Esophagus (tissue), 2 donors: ENCODE measurements around the gene MNT. TPM values are rescaled to one million over a fixed set of nuclear protein-coding genes. Genes with fewer than 3 reads are reported as not detected.

Source experiments
- H3K27ac ChIP-seq, 2 donors: one replicate each; pipeline ENCODE4 v1.5.1; 2013; ENCODE audit warnings: low read depth in 2 of 2, mild to moderate bottlenecking in 2 of 2, inconsistent platforms in 1 of 2, low read length in 1 of 2, moderate library complexity in 1 of 2
- H3K27me3 ChIP-seq, 2 donors: one replicate each; pipeline ENCODE4 v1.6.1; 2013; ENCODE audit warnings: low read length in 2 of 2, control low read depth in 1 of 2, mild to moderate bottlenecking in 1 of 2; ENCODE audit not compliant: insufficient read depth in 2 of 2, control insufficient read depth in 1 of 2
- H3K36me3 ChIP-seq, 2 donors: one replicate each; pipeline ENCODE4 v1.6.1; 2013; ENCODE audit warnings: low read length in 1 of 2; ENCODE audit not compliant: control insufficient read depth in 2 of 2, insufficient read depth in 2 of 2
- H3K4me1 ChIP-seq, 2 donors: one replicate each; pipeline ENCODE4 v1.6.1; 2013; ENCODE audit warnings: low read length in 1 of 2; ENCODE audit not compliant: control insufficient read depth in 2 of 2, insufficient read depth in 2 of 2
- H3K4me3 ChIP-seq, 2 donors: one replicate each; pipeline ENCODE4 v1.5.1; 2013; ENCODE audit warnings: low read length in 2 of 2, mild to moderate bottlenecking in 2 of 2, low read depth in 1 of 2, moderate library complexity in 1 of 2
- H3K9me3 ChIP-seq, 2 donors: one replicate each; pipeline ENCODE4 v1.6.1; 2013; ENCODE audit warnings: mild to moderate bottlenecking in 2 of 2, low read depth in 1 of 2, low read length in 1 of 2, moderate library complexity in 1 of 2; ENCODE audit not compliant: control insufficient read depth in 2 of 2, insufficient read depth in 1 of 2
- WGBS, 2 donors: extraction: QIAGEN DNeasy Blood & Tissue Kit; methylation state at CpG; one replicate each; pipeline ENCODE4 v1.1.7; 2013; 5-methylcytosine and 5-hydroxymethylcytosine counted together
- polyA plus RNA-seq, 2 donors: library from polyadenylated mRNA; stranded (reverse); fragments of 200-250 nt; gene quantifications; one replicate each; pipeline ENCODE4 v1.2.3, GENCODE V29; 2013
- donor health status: healthy with polysubstance abuse.
- donor health status: Bipolar disorder and iron deficiency.

Gene MNT
- polyA plus RNA-seq, 2 donors, result 9.9 to 14.6 TPM

DNA sequence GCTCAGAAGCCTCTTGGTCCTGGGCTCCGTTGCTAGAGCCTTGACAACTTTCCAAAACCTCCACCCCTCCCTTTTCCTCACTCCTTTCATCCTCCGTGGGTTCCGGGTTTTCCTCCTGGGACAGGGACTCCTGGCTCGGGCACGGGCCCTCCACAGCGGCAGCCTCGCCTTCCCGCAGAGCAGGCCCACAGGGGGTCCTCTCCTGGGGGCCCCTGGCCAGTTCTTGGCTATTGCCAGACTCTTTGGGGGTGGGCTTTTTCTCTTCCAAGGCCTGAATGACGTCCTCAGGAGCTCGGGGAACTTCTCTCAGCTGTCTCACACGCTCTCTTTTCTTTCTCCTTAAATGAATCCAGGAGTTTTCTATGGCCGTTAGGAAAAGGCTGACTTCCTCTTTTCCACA, 19.3 kb upstream of the MNT start:
- Histone ChIP-seq H3K4me1 (no peaks in the 10 kb centered on the region), H3K27me3 (no peaks in the 10 kb centered on the region), H3K4me3 (no peak overlapping the region), H3K9me3 (no peaks in the 10 kb centered on the region), H3K27ac (no peak overlapping the region), H3K36me3 (peaks cover 3 to 12% of the 10 kb centered on the region in 2 donors)
- WGBS, 2 donors, result 73 to 81% methylated on average over 12 of the region's 12 CpGs

DNA sequence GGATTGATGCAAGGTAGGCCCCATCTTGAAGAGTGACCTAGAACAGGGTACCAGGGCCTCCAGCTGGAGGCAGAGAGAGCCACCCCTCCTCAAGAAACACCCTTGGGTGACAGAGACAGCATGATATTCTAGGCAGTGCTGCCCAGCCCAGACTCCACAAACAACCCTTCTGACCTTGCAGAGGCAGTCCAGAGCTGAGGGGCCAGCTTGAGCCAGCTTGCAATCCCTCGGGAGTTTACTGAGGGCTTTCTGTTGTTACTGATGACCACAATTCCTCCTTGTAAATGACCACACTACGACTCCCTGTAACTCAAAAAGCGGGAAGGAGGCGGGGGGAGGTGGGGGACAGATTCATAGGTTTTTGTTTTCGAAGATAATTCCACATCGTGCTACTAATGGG, 18.6 kb upstream of the MNT start:
- peak overlapping the region in 1 of 2 donors; percentile 13 for H3K27ac ChIP-seq
- no peaks in the 10 kb centered on the region for H3K27me3 ChIP-seq
- H3K4me1 ChIP-seq, result no peaks in the 10 kb centered on the region
- H3K36me3 ChIP-seq, result peaks cover 3 to 12% of the 10 kb centered on the region in 2 donors
- no peak overlapping the region for H3K4me3 ChIP-seq
- H3K9me3 ChIP-seq, result no peaks in the 10 kb centered on the region
- 88% methylated on average over 6 of the region's 6 CpGs for WGBS, 2 donors

DNA sequence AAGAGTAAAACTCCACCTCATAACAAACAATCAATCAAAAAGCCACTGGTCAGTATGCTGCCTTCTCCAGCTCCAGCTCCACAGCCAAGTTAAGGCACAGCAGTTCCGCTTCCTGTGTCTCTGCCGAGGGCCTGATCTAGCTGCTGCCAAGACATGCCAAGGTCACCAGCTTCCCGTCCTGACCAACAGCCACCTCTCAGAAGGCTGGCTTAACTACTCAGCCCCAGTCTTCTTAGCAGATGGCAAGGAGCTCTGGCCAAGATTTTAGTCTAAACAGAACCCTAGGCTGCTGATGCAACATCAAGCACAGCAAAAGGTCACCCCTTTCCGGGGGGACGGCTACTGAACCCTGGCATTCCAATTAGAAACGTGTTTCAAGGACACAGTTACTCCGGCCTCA, 17.7 kb upstream of the MNT start:
- 56 to 69% methylated on average over 7 of the region's 7 CpGs for WGBS, 2 donors
- peak overlapping the region; percentile 26 to 77 for H3K27ac ChIP-seq
- no peaks in the 10 kb centered on the region for H3K27me3 ChIP-seq

DNA sequence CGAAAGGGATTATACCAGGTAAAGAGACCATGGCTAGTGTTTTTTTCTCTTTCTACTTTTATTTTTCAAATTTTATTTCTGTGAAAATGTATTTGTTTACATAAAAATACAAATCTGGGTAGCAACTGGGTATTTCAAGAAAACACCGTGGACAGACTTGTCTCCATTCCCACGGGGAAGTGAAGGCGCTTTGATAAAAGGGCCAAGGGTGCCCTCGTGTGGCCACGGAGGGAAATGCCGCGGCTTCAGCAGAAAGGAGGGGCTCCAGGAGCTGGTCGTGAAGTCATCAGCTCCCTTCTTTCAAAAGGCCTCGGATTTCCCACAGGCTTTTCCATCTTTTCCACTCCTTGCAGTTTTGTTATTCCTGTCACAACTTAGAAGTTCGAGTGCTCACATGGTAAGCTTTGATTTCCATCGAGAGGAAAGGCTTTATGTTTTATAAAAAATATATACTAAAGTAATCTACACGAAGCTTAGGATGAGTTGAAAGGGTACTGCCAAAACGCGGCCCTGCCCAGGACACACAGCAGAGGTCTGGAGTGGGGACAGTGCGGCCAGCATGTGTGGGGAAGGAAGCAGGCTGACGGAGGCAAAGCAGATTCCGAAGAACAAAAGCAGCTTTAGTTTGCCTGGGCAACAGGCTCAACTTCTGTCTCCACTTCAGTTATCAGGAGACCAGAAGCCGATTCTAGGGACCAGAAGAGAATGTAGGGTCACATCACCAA, 15.3 kb upstream of the MNT start:
- H3K9me3 ChIP-seq, result no peaks in the 10 kb centered on the region
- WGBS, 2 donors, result 27 to 29% methylated on average over 19 of the region's 19 CpGs
- no peaks in the 10 kb centered on the region for H3K27me3 ChIP-seq
- no peak overlapping the region for H3K4me3 ChIP-seq
- peaks cover 3 to 12% of the 10 kb centered on the region in 2 donors for H3K36me3 ChIP-seq
- peak overlapping the region in 1 of 2 donors; percentile 27 for H3K27ac ChIP-seq
- H3K4me1 ChIP-seq, result no peaks in the 10 kb centered on the region

More for the DNA sequence above, 17.7 kb upstream of the MNT start:
- peaks cover 3 to 12% of the 10 kb centered on the region in 2 donors for H3K36me3 ChIP-seq
- H3K4me1 ChIP-seq, result no peaks in the 10 kb centered on the region
- no peak overlapping the region for H3K4me3 ChIP-seq
- H3K9me3 ChIP-seq, result no peaks in the 10 kb centered on the region

DNA sequence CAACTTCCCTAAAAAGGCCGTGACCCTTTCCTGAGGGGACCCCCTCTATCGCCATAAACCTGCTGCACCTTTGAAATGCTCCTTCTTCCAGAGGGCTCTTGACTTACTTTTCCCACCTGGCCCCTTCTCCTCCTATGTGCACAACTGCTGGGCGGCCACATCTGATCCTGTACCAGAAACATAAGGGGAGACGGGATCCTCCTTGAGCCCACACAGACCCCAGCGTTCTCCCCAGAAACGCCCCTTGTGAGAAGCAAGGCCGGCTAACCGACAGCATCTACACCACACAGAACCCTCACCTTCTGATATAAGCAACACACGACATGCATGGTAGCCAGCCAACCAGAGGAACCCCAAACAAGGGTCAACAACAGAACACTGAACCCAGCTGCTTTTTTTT, 14.2 kb upstream of the MNT start:
- no peak overlapping the region for H3K4me3 ChIP-seq
- no peaks in the 10 kb centered on the region for H3K4me1 ChIP-seq
- H3K27me3 ChIP-seq, result no peaks in the 10 kb centered on the region
- H3K27ac ChIP-seq, result no peak overlapping the region
- H3K9me3 ChIP-seq, result no peaks in the 10 kb centered on the region
- 83 to 90% methylated on average over 9 of the region's 9 CpGs for WGBS, 2 donors
- H3K36me3 ChIP-seq, result peaks cover 0 to 9% of the 10 kb centered on the region in 2 donors

DNA sequence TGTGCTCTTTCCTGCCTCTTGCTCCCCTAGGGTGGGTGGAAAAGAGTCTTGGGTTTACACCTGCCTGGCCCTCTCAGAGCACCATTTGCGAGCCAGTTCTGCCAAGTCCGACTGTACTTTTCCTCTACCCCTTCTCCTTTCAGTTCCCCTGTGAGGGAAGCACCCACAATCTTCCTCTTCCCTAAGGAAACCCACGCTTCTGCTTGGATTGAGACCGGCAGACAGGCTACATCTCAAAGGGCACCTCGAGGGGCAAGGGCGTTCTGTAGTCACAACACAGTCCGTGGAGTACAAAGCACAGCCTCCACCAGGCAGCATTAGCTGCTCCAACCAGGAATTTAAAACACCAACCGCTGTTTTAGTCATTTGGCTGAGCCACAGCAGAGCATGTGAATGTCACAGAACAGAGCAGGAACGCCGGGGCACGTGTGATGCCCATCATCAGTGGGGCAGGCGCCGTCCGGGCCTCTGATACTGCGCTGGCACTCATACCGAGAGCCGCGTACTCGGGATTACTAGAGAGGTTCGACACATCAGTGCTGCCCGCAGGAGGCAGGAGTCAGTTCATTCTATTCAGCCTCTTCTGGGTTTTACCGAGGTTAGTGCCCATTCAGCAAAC, 13.7 kb upstream of the MNT start:
- WGBS, 2 donors, result 93 to 95% methylated on average over 22 of the region's 22 CpGs
- Histone ChIP-seq H3K27ac (no peak overlapping the region), H3K27me3 (no peaks in the 10 kb centered on the region), H3K36me3 (peaks cover 0 to 4% of the 10 kb centered on the region in 2 donors), H3K4me3 (no peak overlapping the region), H3K4me1 (no peaks in the 10 kb centered on the region), H3K9me3 (no peaks in the 10 kb centered on the region)

DNA sequence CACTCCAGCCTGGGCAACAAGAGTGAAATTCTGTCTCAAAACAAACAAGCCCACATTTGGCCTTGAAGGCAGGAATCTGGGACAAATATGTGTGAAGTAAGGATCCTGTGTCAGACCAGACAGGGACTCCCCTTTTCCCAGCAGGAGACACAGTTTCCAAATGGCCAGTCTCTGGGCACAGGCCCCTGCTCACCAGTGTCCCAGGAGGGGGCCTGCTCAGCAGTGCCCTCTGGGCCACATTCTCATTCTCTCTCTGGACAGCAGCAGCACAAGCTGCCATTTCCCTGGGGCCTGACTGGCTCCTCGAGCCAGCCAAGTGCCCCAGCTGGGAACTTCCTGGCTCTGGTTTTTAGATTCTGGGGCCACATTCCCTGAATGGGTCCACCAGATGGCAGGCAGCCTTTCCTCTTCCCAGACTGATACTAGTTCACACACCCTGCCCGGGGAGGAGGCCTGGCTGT, 11.7 kb upstream of the MNT start:
- Histone ChIP-seq H3K36me3 (no peaks in the 10 kb centered on the region), H3K27ac (peak overlapping the region; percentile 74 to 88), H3K9me3 (no peaks in the 10 kb centered on the region), H3K4me3 (no peak overlapping the region), H3K4me1 (no peaks in the 10 kb centered on the region), H3K27me3 (no peaks in the 10 kb centered on the region)
- 31 to 43% methylated on average over 2 of the region's 2 CpGs for WGBS, 2 donors

DNA sequence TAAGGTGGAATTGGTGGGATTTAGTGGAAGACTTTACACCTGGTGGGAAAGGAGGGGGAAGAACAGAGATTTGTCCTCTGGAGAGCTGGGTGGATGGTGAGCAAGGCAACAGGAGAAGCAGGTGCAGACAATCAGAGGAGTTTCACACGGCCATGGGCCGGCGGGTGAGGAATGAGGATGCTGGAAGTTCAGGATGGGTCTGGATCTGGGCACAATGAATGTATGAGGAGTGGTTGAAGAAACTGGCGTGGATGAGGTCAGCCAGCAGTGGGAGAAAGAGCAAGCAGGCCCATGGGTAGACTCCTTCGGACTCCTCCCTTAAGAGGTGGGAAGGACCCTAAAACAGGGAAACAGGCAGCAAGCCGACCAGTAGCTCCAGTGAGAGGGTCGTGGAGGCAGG, 10.1 kb upstream of the MNT start:
- H3K9me3 ChIP-seq, result no peaks in the 10 kb centered on the region
- H3K4me3 ChIP-seq, result no peak overlapping the region
- WGBS, 2 donors, result 88 to 93% methylated on average over 7 of the region's 7 CpGs

DNA sequence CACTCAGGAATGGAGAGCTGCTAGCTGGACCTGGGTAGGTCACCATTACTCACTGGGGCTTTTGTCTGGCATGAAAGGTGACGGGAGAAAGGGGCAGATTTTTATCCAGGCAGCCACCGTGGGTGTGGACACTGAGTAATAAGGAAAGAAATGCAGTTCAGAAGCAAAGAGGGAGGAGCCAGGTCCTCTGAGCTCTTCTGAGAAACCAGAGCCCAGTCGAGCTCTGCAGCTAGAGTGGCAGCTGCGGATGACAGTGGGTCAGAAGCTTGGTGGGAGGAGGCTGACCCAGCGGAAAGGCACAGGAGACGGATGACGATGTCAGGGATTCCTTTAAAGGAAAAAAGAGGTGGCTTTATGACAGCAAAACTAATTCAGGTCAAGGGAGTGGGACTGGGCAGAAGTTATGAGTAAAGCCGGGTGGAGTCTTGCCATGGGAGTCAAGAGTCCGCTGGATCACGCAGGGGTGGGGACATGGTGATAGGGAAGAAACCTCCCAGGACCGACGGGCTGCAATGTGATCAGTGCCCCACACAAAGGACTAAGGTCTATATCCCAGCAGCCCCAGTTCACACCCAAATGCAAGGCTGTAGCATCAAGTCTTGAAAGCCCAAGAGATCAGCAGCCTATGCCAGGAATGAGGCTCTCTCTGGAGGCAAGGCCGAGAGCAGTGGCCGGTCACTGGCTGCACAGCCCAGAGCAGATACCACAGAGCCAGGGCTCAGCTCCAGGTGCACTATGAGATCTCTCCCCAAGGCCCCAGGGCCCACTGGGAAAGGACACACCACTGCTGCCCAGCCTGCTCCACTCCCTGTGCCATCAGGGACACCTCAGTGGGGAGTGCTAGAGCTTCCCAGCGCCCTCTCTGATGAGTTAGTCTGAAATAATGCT, 6.3 kb upstream of the MNT start:
- Histone ChIP-seq H3K27ac (peak overlapping the region; percentile 98 to 100), H3K27me3 (no peaks in the 10 kb centered on the region), H3K4me3 (no peak overlapping the region), H3K4me1 (peaks cover 4 to 9% of the 10 kb centered on the region in 2 donors), H3K9me3 (no peaks in the 10 kb centered on the region), H3K36me3 (no peaks in the 10 kb centered on the region)
- whole genome bisulfite sequencing, 2 donors, result 27 to 32% methylated on average over 15 of the region's 15 CpGs

More for the DNA sequence above, 10.1 kb upstream of the MNT start:
- Histone ChIP-seq H3K4me1 (peaks cover 4 to 6% of the 10 kb centered on the region in 2 donors), H3K27me3 (no peaks in the 10 kb centered on the region), H3K36me3 (no peaks in the 10 kb centered on the region), H3K27ac (peak overlapping the region in 1 of 2 donors; percentile 48)
